Measurements from ENCODE around the gene GALNT17.
A peak's percentile ranks its signal among the peaks of the same experiment; 100 is the strongest.

GRCh38 chr7:71251706-71252105 is 119.8 kb downstream of the GALNT17 start:
- peak; percentile 83 for TF ChIP-seq POLR2AphosphoS5 (IDR thresholded peaks at IDR 0.05)
- no peak for TF ChIP-seq POLR2A (IDR thresholded peaks at IDR 0.05)
- TF ChIP-seq CTCF (IDR thresholded peaks at IDR 0.05), result no peak

All from prostate gland (tissue), 2 donors.